ENCODE measurements around the gene TMEM255B.
A peak's percentile ranks its signal among the peaks of the same experiment; 100 is the strongest.

The TMEM255B gene

GRCh38 chr13:113813749-113814434, 54.9 kb downstream of the TMEM255B start:
- H3K36me3 ChIP-seq (ENCODE audit: control insufficient read depth, insufficient read depth, low read length): no peaks in the 10 kb centered on the region
- no peak overlapping the region for H3K27ac ChIP-seq (ENCODE audit: low read length)

GRCh38 chr13:113814435-113814821, 55.4 kb downstream of the TMEM255B start:
- Histone ChIP-seq H3K36me3 (ENCODE audit: control insufficient read depth, insufficient read depth, low read length) (no peaks in the 10 kb centered on the region), H3K9me3 (ENCODE audit: control insufficient read depth, insufficient read depth, low read length) (peaks cover 1% of the 10 kb centered on the region; the same call in 1 of the 2 replicates), H3K27ac (ENCODE audit: low read length) (no peak overlapping the region), H3K27me3 (ENCODE audit: control insufficient read depth, insufficient read depth, low read length) (no peaks in the 10 kb centered on the region), H3K4me1 (ENCODE audit: control insufficient read depth, insufficient read depth, low read length) (no peaks in the 10 kb centered on the region), H3K4me3 (ENCODE audit: low read length) (no peak overlapping the region)
- whole genome bisulfite sequencing (ENCODE audit: insufficient coverage, insufficient read length): no CpG with 5 or more reads among the region's 11 CpGs
- no peak for DNase-seq (ENCODE audit: low read depth, low spot score)

More at GRCh38 chr13:113813749-113814434, 54.9 kb downstream of the TMEM255B start:
- Histone ChIP-seq H3K4me1 (ENCODE audit: control insufficient read depth, insufficient read depth, low read length) (no peaks in the 10 kb centered on the region), H3K27me3 (ENCODE audit: control insufficient read depth, insufficient read depth, low read length) (no peaks in the 10 kb centered on the region), H3K4me3 (ENCODE audit: low read length) (no peak overlapping the region), H3K9me3 (ENCODE audit: control insufficient read depth, insufficient read depth, low read length) (peaks cover 1% of the 10 kb centered on the region; the same call in 1 of the 2 replicates)
- no peak for DNase-seq (ENCODE audit: low read depth, low spot score)
- WGBS (ENCODE audit: insufficient coverage, insufficient read length): no CpG with 5 or more reads among the region's 28 CpGs

- no peak for DNase-seq (ENCODE audit: low read depth, low spot score)
- no peaks in the 10 kb centered on the region for H3K27me3 ChIP-seq (ENCODE audit: control insufficient read depth, insufficient read depth, low read length)
- H3K4me1 ChIP-seq (ENCODE audit: control insufficient read depth, insufficient read depth, low read length): no peaks in the 10 kb centered on the region
- H3K36me3 ChIP-seq (ENCODE audit: control insufficient read depth, insufficient read depth, low read length): no peaks in the 10 kb centered on the region; the same call in 1 of the 2 replicates
- no CpG with 5 or more reads among the region's 42 CpGs for WGBS (ENCODE audit: insufficient coverage, insufficient read length)
- no peaks in the 10 kb centered on the region for H3K9me3 ChIP-seq (ENCODE audit: control insufficient read depth, insufficient read depth, low read length)
- H3K4me3 ChIP-seq (ENCODE audit: low read length): no peak overlapping the region
- H3K27ac ChIP-seq (ENCODE audit: low read length): no peak overlapping the region
Measured at GRCh38 chr13:113815151-113816058, 56.4 kb downstream of the TMEM255B start.

GRCh38 chr13:113816254-113816929, 57.4 kb downstream of the TMEM255B start:
- no peak overlapping the region for H3K27ac ChIP-seq (ENCODE audit: low read length)
- DNase-seq (ENCODE audit: low read depth, low spot score): no peak
- no peaks in the 10 kb centered on the region for H3K27me3 ChIP-seq (ENCODE audit: control insufficient read depth, insufficient read depth, low read length)
- H3K36me3 ChIP-seq (ENCODE audit: control insufficient read depth, insufficient read depth, low read length): no peaks in the 10 kb centered on the region; the same call in 1 of the 2 replicates
- no CpG with 5 or more reads among the region's 25 CpGs for WGBS (ENCODE audit: insufficient coverage, insufficient read length)
- H3K9me3 ChIP-seq (ENCODE audit: control insufficient read depth, insufficient read depth, low read length): no peaks in the 10 kb centered on the region
- no peak overlapping the region for H3K4me3 ChIP-seq (ENCODE audit: low read length)
- no peaks in the 10 kb centered on the region for H3K4me1 ChIP-seq (ENCODE audit: control insufficient read depth, insufficient read depth, low read length)

GRCh38 chr13:113816946-113817859, 58.2 kb downstream of the TMEM255B start:
- DNase-seq (ENCODE audit: low read depth, low spot score): peak; percentile 60
- Histone ChIP-seq H3K27ac (ENCODE audit: low read length) (no peak overlapping the region), H3K27me3 (ENCODE audit: control insufficient read depth, insufficient read depth, low read length) (no peaks in the 10 kb centered on the region), H3K36me3 (ENCODE audit: control insufficient read depth, insufficient read depth, low read length) (peaks cover 2% of the 10 kb centered on the region; the same call in 1 of the 2 replicates), H3K9me3 (ENCODE audit: control insufficient read depth, insufficient read depth, low read length) (no peaks in the 10 kb centered on the region), H3K4me3 (ENCODE audit: low read length) (no peak overlapping the region), H3K4me1 (ENCODE audit: control insufficient read depth, insufficient read depth, low read length) (no peaks in the 10 kb centered on the region)
- no CpG with 5 or more reads among the region's 24 CpGs for WGBS (ENCODE audit: insufficient coverage, insufficient read length)

GRCh38 chr13:113817860-113818691, 59.0 kb downstream of the TMEM255B start:
- Histone ChIP-seq H3K27ac (ENCODE audit: low read length) (no peak overlapping the region), H3K27me3 (ENCODE audit: control insufficient read depth, insufficient read depth, low read length) (no peaks in the 10 kb centered on the region), H3K4me1 (ENCODE audit: control insufficient read depth, insufficient read depth, low read length) (no peaks in the 10 kb centered on the region), H3K4me3 (ENCODE audit: low read length) (no peak overlapping the region), H3K36me3 (ENCODE audit: control insufficient read depth, insufficient read depth, low read length) (peaks cover 2% of the 10 kb centered on the region; the same call in 1 of the 2 replicates), H3K9me3 (ENCODE audit: control insufficient read depth, insufficient read depth, low read length) (no peaks in the 10 kb centered on the region)
- no peak for DNase-seq (ENCODE audit: low read depth, low spot score)
- WGBS (ENCODE audit: insufficient coverage, insufficient read length): no CpG with 5 or more reads among the region's 60 CpGs

- H3K36me3 ChIP-seq (ENCODE audit: control insufficient read depth, insufficient read depth, low read length): peaks cover 2% of the 10 kb centered on the region; the same call in 1 of the 2 replicates
- DNase-seq (ENCODE audit: low read depth, low spot score): no peak
Measured at GRCh38 chr13:113818700-113819295, 59.8 kb downstream of the TMEM255B start.

GRCh38 chr13:113819341-113819730, 60.3 kb downstream of the TMEM255B start:
- no peak for DNase-seq (ENCODE audit: low read depth, low spot score)
- H3K4me1 ChIP-seq (ENCODE audit: control insufficient read depth, insufficient read depth, low read length): no peaks in the 10 kb centered on the region
- no peak overlapping the region for H3K4me3 ChIP-seq (ENCODE audit: low read length)
- WGBS (ENCODE audit: insufficient coverage, insufficient read length): no CpG with 5 or more reads among the region's 13 CpGs
- H3K27ac ChIP-seq (ENCODE audit: low read length): no peak overlapping the region
- H3K27me3 ChIP-seq (ENCODE audit: control insufficient read depth, insufficient read depth, low read length): no peaks in the 10 kb centered on the region
- no peaks in the 10 kb centered on the region for H3K9me3 ChIP-seq (ENCODE audit: control insufficient read depth, insufficient read depth, low read length)
- H3K36me3 ChIP-seq (ENCODE audit: control insufficient read depth, insufficient read depth, low read length): peaks cover 2% of the 10 kb centered on the region; the same call in 1 of the 2 replicates

More at GRCh38 chr13:113818700-113819295, 59.8 kb downstream of the TMEM255B start:
- H3K4me3 ChIP-seq (ENCODE audit: low read length): no peak overlapping the region
- no peaks in the 10 kb centered on the region for H3K27me3 ChIP-seq (ENCODE audit: control insufficient read depth, insufficient read depth, low read length)
- no peaks in the 10 kb centered on the region for H3K9me3 ChIP-seq (ENCODE audit: control insufficient read depth, insufficient read depth, low read length)
- no peak overlapping the region for H3K27ac ChIP-seq (ENCODE audit: low read length)
- WGBS (ENCODE audit: insufficient coverage, insufficient read length): no CpG with 5 or more reads among the region's 26 CpGs
- no peaks in the 10 kb centered on the region for H3K4me1 ChIP-seq (ENCODE audit: control insufficient read depth, insufficient read depth, low read length)
